ENCODE data around the gene TSPO2. TPM values are rescaled to one million over a fixed set of nuclear protein-coding genes. Genes with fewer than 3 reads are reported as not detected.

Gene TSPO2
- total and polyA plus RNA-seq, 9 donors = not detected

- Histone ChIP-seq H3K4me3 (no peak overlapping the region), H3K27ac (no peak overlapping the region), H3K4me1 (ENCODE audit: insufficient read depth) (no peaks in the 10 kb centered on the region), H3K27me3 (no peaks in the 10 kb centered on the region), H3K36me3 (no peaks in the 10 kb centered on the region), H3K9me3 (no peaks in the 10 kb centered on the region)
- WGBS, 3 donors = 70 to 77% (median 72%) methylated on average over 4 of the region's 4 CpGs
- no peak for TF ChIP-seq POLR2A (IDR thresholded peaks at IDR 0.05)
- no peak for TF ChIP-seq CTCF (IDR thresholded peaks at IDR 0.05)
- TF ChIP-seq EP300 (IDR thresholded peaks at IDR 0.05) = no peak
- intact Hi-C loops (cut with DNase I) = no loop called here
- no peak for DNase-seq
These were observed 46.2 kb downstream of the TSPO2 start for GRCh38 chr6:41088451-41088850.

GRCh38 chr6:41090841-41091761, 48.8 kb downstream of the TSPO2 start:
- 13 to 50% (median 37%) methylated on average over 1 of the region's 1 CpG for WGBS, 3 donors
- TF ChIP-seq EP300 (IDR thresholded peaks at IDR 0.05) (no peak), POLR2A (IDR thresholded peaks at IDR 0.05) (no peak), CTCF (IDR thresholded peaks at IDR 0.05) (no peak)

GRCh38 chr6:41092421-41093140, 50.3 kb downstream of the TSPO2 start:
- Histone ChIP-seq H3K27me3 (no peaks in the 10 kb centered on the region), H3K27ac (no peak overlapping the region), H3K4me3 (no peak overlapping the region), H3K9me3 (no peaks in the 10 kb centered on the region), H3K4me1 (ENCODE audit: insufficient read depth) (no peaks in the 10 kb centered on the region), H3K36me3 (no peaks in the 10 kb centered on the region)
- 87 to 95% (median 89%) methylated on average over 4 of the region's 4 CpGs for WGBS, 3 donors
- intact Hi-C loops (cut with DNase I) = no loop called here
- DNase-seq = no peak
- no peak for TF ChIP-seq POLR2A (IDR thresholded peaks at IDR 0.05)
- no peak for TF ChIP-seq CTCF (IDR thresholded peaks at IDR 0.05)
- TF ChIP-seq EP300 (IDR thresholded peaks at IDR 0.05) = no peak

More at GRCh38 chr6:41090841-41091761, 48.8 kb downstream of the TSPO2 start:
- no peaks in the 10 kb centered on the region for H3K9me3 ChIP-seq
- H3K27ac ChIP-seq = no peak overlapping the region
- intact Hi-C loops (cut with DNase I) = no loop called here
- no peaks in the 10 kb centered on the region for H3K36me3 ChIP-seq
- H3K4me3 ChIP-seq = no peak overlapping the region
- H3K27me3 ChIP-seq = no peaks in the 10 kb centered on the region
- no peak for DNase-seq
- H3K4me1 ChIP-seq (ENCODE audit: insufficient read depth) = no peaks in the 10 kb centered on the region

GRCh38 chr6:41093729-41094128, 51.5 kb downstream of the TSPO2 start:
- Histone ChIP-seq H3K4me1 (ENCODE audit: insufficient read depth) (peaks cover 1% of the 10 kb centered on the region), H3K4me3 (no peak overlapping the region), H3K27ac (no peak overlapping the region), H3K9me3 (no peaks in the 10 kb centered on the region), H3K27me3 (no peaks in the 10 kb centered on the region), H3K36me3 (no peaks in the 10 kb centered on the region)
- TF ChIP-seq POLR2A (IDR thresholded peaks at IDR 0.05) (no peak), CTCF (IDR thresholded peaks at IDR 0.05) (no peak), EP300 (IDR thresholded peaks at IDR 0.05) (no peak)
- 87 to 90% (median 89%) methylated on average over 6 of the region's 6 CpGs for WGBS, 3 donors
- intact Hi-C loops (cut with DNase I) = no loop called here
- no peak for DNase-seq

Other genes with a start within 250 kb of the TSPO2 start
- gene UNC5CL, start 3.2 kb upstream of the TSPO2 start, total RNA-seq = 1 to 10 TPM in 2 of 7 donors, under 1 TPM in 5; 0.69 to 2.1 (median 0.86) TPM
- gene UNC5CL, start 3.2 kb upstream of the TSPO2 start, polyA plus RNA-seq = under 1 TPM; 0.60 to 0.91 TPM
- not detected for gene APOBEC2, start 10.7 kb downstream of the TSPO2 start, total RNA-seq
- gene APOBEC2, start 10.7 kb downstream of the TSPO2 start, polyA plus RNA-seq = under 1 TPM in 1 of 2 donors, not detected in 1; 0.06 TPM
- gene OARD1, start 29.9 kb downstream of the TSPO2 start, total RNA-seq = 10 to 100 TPM; 10.6 to 26.9 (median 19.7) TPM
- 10 to 100 TPM; 33.4 to 34.5 TPM for gene OARD1, start 29.9 kb downstream of the TSPO2 start, polyA plus RNA-seq
- 10 to 100 TPM in 6 of 7 donors, 1 to 10 TPM in 1; 7.6 to 33.3 (median 20.9) TPM for gene NFYA, start 30.5 kb downstream of the TSPO2 start, total RNA-seq
- gene NFYA, start 30.5 kb downstream of the TSPO2 start, polyA plus RNA-seq = 10 to 100 TPM; 14.2 to 20.7 TPM
- gene TREML1, start 111.9 kb downstream of the TSPO2 start, total RNA-seq = 1 to 10 TPM in 1 of 7 donors, under 1 TPM in 1, not detected in 5; 0.31 to 3.8 TPM
- gene TREML1, start 111.9 kb downstream of the TSPO2 start, polyA plus RNA-seq = under 1 TPM; 0.16 to 0.45 TPM
- 10 to 100 TPM in 1 of 7 donors, 1 to 10 TPM in 6; 2.6 to 12.4 (median 4.4) TPM for gene TREM2, start 120.6 kb downstream of the TSPO2 start, total RNA-seq
- 1 to 10 TPM; 3.9 to 4.1 TPM for gene TREM2, start 120.6 kb downstream of the TSPO2 start, polyA plus RNA-seq
- under 1 TPM in 1 of 7 donors, not detected in 6; 0.10 TPM for gene TREML2, start 158.7 kb downstream of the TSPO2 start, total RNA-seq
- under 1 TPM in 1 of 2 donors, not detected in 1; 0.08 TPM for gene TREML2, start 158.7 kb downstream of the TSPO2 start, polyA plus RNA-seq
- gene TREML4, start 185.9 kb downstream of the TSPO2 start, total RNA-seq = not detected
- gene TREML4, start 185.9 kb downstream of the TSPO2 start, polyA plus RNA-seq = not detected
- 1 to 10 TPM in 3 of 7 donors, under 1 TPM in 4; 0.34 to 2.9 (median 0.87) TPM for gene TREM1, start 244.2 kb downstream of the TSPO2 start, total RNA-seq
- 1 to 10 TPM in 1 of 2 donors, under 1 TPM in 1; 0.36 to 2.4 TPM for gene TREM1, start 244.2 kb downstream of the TSPO2 start, polyA plus RNA-seq

Measured in ovary (tissue), 9 donors.